ENCODE measurements around the gene SLC25A6. TPM values are rescaled to one million over a fixed set of nuclear protein-coding genes. Genes with fewer than 3 reads are reported as not detected.

SLC25A6 gene
- total RNA-seq, 4 donors from 2014 or later = 217 to 417 (median 248) TPM

GRCh38 chrX:1387141-1387776, 4.7 kb downstream of the SLC25A6 start:
- Histone ChIP-seq H3K4me3 (no peak overlapping the region), H3K36me3 (peaks cover 57 to 85% (median 58%) of the 10 kb centered on the region in 3 donors), H3K4me1 (peaks cover 23 to 45% (median 24%) of the 10 kb centered on the region in 3 donors), H3K27ac (no peak overlapping the region), H3K27me3 (no peaks in the 10 kb centered on the region), H3K9me3 (no peaks in the 10 kb centered on the region)
- TF ChIP-seq POLR2A (IDR thresholded peaks at IDR 0.05) (no peak), CTCF (IDR thresholded peaks at IDR 0.05) (no peak)
- intact Hi-C loops (cut with DNase I) = no loop called here
- no peak for DNase-seq
- WGBS, 2 donors = 53 to 100% methylated on average over 1 to 3 of the region's 43 CpGs

DNA sequence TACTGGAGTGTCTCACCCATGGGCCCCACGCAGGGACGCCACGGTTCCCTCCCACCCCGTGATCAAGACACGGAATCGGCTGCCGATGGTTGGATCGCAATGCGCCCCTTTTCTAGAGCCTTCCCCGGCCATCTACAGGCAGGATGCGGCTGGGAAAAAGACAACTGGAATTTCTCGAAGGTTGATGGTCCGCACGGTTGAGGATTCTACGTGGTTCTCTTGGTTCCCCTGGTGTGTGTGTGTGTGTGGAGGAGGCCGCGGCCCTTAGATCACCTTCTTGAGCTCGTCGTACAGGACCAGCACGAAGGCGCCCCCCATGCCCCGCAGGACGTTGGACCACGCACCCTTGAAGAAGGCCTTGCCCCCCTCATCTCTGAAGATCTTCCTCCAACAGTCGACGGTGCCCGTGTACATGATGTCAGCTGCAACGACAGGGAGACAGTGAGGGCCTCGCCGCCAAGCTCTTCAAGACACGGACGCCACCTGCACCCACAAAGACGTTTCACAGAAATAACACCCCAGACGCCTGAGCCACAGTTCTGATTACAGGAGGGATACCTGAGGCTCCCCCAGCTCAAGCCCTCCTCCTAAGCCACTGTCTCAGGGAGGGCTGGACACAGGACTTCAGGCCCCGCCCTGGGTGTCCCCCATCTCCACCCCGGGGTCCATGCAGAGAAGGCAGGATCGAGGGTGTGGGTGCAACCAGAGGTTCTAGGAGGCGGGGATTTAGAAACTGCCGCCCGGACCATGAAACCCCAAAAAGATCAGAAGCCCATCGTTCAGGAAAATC, 5.4 kb downstream of the SLC25A6 start:
- H3K27ac ChIP-seq = no peak overlapping the region
- H3K4me1 ChIP-seq = peaks cover 23 to 45% (median 24%) of the 10 kb centered on the region in 3 donors
- no peak for TF ChIP-seq POLR2A (IDR thresholded peaks at IDR 0.05)
- no peak for TF ChIP-seq CTCF (IDR thresholded peaks at IDR 0.05)
- H3K36me3 ChIP-seq = peaks cover 57 to 85% (median 58%) of the 10 kb centered on the region in 3 donors
- H3K4me3 ChIP-seq = no peak overlapping the region
- WGBS, 2 donors = 92 to 93% methylated on average over 6 to 32 of the region's 41 CpGs
- intact Hi-C loops (cut with DNase I) = no loop called here
- no peak for DNase-seq
- no peaks in the 10 kb centered on the region for H3K27me3 ChIP-seq
- H3K9me3 ChIP-seq = no peaks in the 10 kb centered on the region

DNA sequence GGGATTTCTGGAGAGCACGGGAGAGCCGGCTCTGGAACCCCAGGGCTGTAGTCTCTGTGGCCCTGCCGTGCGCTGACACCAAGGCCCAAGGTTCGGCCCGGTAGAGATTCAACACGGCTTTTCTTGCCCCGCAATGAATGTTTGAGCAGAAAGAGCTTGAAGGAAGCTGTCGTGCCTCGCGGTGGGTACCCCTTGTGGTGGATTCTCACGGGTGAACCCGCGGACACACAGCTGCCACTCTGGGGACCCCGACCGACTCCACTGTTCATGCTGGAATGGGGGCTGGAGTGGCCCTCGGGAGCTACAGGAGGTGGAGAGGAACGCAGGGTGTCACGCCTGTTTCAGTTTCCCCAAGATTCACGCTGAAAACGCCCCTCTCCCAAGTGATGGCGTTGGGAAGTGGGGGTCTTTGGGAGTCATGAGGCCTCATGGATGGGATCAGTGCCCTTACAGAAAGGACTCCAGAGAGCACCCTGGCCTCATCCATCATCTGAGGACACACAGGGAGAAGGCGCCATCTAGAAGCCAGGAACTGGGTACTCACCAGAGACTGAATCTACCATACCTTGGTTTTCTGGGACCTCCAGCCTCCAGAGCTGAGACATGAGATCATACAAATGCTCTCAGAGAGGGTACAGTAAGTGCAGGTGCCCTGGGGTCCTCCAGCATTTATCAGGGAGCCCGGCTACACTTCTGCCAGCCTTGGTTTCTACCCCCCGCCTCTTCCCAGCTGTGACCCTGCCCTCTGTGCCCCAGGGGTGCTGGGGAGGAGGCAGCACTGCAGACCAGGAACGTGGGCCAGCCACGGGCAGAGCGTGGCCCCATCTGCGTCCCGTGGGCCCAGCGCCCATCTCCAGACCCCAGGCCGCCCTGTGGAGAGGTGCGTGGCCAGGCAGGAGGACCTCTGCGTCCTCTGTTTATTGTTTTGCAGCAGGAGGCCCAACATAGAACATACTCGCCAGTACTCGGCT, 6.4 kb downstream of the SLC25A6 start:
- H3K27ac ChIP-seq = no peak overlapping the region
- H3K4me3 ChIP-seq = no peak overlapping the region
- TF ChIP-seq POLR2A (IDR thresholded peaks at IDR 0.05) (no peak), CTCF (IDR thresholded peaks at IDR 0.05) (no peak)
- H3K9me3 ChIP-seq = no peaks in the 10 kb centered on the region
- no peak for DNase-seq
- intact Hi-C loops (cut with DNase I) = no loop called here
- no peaks in the 10 kb centered on the region for H3K27me3 ChIP-seq
- WGBS, 2 donors = 90 to 98% methylated on average over 8 to 11 of the region's 36 CpGs
- H3K36me3 ChIP-seq = peaks cover 52 to 78% (median 58%) of the 10 kb centered on the region in 3 donors
- H3K4me1 ChIP-seq = peaks cover 15 to 36% (median 20%) of the 10 kb centered on the region in 3 donors

DNA sequence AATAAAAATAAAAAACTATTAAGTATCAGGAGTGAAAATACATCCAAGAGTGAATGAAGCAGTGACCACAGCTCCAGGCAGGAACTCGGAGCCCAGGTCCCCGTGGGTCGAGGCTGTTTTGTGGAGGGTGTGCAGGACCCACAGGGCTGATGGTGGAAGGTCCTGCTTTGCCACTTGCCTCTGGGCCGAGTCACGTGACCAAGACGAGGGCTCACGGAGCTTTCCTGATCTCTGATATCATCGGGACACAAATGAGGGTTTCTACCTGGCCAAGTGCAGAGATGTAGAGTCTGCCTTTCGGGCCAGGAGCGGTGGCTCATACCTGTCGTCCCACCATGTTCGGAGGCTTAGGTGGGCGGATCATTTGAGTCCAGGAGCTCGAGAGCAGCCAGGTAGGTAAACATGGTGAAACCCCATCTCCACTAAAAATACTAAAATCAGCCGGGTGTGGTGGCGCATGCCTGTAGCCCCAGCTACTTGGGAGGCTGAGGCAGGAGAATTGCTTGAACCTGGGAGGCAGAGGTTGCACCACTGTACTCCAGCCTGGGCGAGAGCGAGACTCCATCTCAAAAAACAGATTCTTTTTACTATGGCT, 7.2 kb downstream of the SLC25A6 start:
- no peak overlapping the region for H3K4me3 ChIP-seq
- H3K9me3 ChIP-seq = no peaks in the 10 kb centered on the region
- no peak for DNase-seq
- H3K27ac ChIP-seq = no peak overlapping the region
- WGBS, 2 donors = 83 to 89% methylated on average over 10 to 14 of the region's 18 CpGs
- intact Hi-C loops (cut with DNase I) = no loop called here
- no peak for TF ChIP-seq POLR2A (IDR thresholded peaks at IDR 0.05)
- TF ChIP-seq CTCF (IDR thresholded peaks at IDR 0.05) = no peak
- peaks cover 7 to 29% (median 12%) of the 10 kb centered on the region in 3 donors for H3K4me1 ChIP-seq
- H3K36me3 ChIP-seq = peaks cover 52 to 70% (median 52%) of the 10 kb centered on the region in 3 donors
- H3K27me3 ChIP-seq = no peaks in the 10 kb centered on the region

Measured in esophagus squamous epithelium (tissue), 5 donors.